GM15510 (cell line): Measurements from ENCODE around the gene PRDM2.

Experiments used
- POLR2A ChIP-seq: IDR thresholded peaks from 3 replicates; pipeline ENCODE4 v1.6.1; 2011; ENCODE audit warnings: borderline replicate concordance; ENCODE audit not compliant: insufficient read length; ENCODE audit errors: extremely low read depth

Gene PRDM2

GRCh38 chr1:13823936-13824335, 123.9 kb downstream of the PRDM2 start:
- TF ChIP-seq POLR2A, result no peak

GRCh38 chr1:13824626-13825025, 124.6 kb downstream of the PRDM2 start:
- no peak for TF ChIP-seq POLR2A

- TF ChIP-seq POLR2A, result no peak
Measured at GRCh38 chr1:13825033-13825432, 125.0 kb downstream of the PRDM2 start.

GRCh38 chr1:13826009-13826408, 126.0 kb downstream of the PRDM2 start:
- TF ChIP-seq POLR2A, result no peak

- TF ChIP-seq POLR2A, result no peak
Measured at GRCh38 chr1:13826591-13826990, 126.6 kb downstream of the PRDM2 start.

GRCh38 chr1:13828454-13829151, 128.6 kb downstream of the PRDM2 start:
- no peak for TF ChIP-seq POLR2A

GRCh38 chr1:13829152-13829769, 129.3 kb downstream of the PRDM2 start:
- TF ChIP-seq POLR2A, result no peak

- TF ChIP-seq POLR2A, result no peak
Measured at GRCh38 chr1:13830170-13830569, 130.2 kb downstream of the PRDM2 start.

- TF ChIP-seq POLR2A, result no peak
Measured at GRCh38 chr1:13830616-13831280, 130.8 kb downstream of the PRDM2 start.

GRCh38 chr1:13832100-13832499, 132.1 kb downstream of the PRDM2 start:
- TF ChIP-seq POLR2A, result no peak

GRCh38 chr1:13832536-13832935, 132.5 kb downstream of the PRDM2 start:
- TF ChIP-seq POLR2A, result no peak

GRCh38 chr1:13836136-13836535, 136.1 kb downstream of the PRDM2 start:
- no peak for TF ChIP-seq POLR2A

- no peak for TF ChIP-seq POLR2A
Measured at GRCh38 chr1:13836631-13837030, 136.6 kb downstream of the PRDM2 start.

- no peak for TF ChIP-seq POLR2A
Measured at GRCh38 chr1:13838236-13838635, 138.2 kb downstream of the PRDM2 start.

GRCh38 chr1:13842497-13842896, 142.5 kb downstream of the PRDM2 start:
- no peak for TF ChIP-seq POLR2A

GRCh38 chr1:13851726-13852125, 151.7 kb downstream of the PRDM2 start:
- no peak for TF ChIP-seq POLR2A
